GM21737 (cell line): ENCODE results near the gene DDX49.
"Not testable (repeated sequence)": the region's sequence is repeated elsewhere in the genome, so short reads cannot be mapped to it uniquely, and the experiment has no call there.

Source experiments
- ATAC-seq: cut with Tn5 transposase; IDR thresholded peaks from one replicate; pipeline ENCODE4 v1.9.1; 2021; ENCODE audit warnings: mild to moderate bottlenecking, moderate library complexity; ENCODE audit not compliant: unreplicated experiment

DDX49 gene

DNA sequence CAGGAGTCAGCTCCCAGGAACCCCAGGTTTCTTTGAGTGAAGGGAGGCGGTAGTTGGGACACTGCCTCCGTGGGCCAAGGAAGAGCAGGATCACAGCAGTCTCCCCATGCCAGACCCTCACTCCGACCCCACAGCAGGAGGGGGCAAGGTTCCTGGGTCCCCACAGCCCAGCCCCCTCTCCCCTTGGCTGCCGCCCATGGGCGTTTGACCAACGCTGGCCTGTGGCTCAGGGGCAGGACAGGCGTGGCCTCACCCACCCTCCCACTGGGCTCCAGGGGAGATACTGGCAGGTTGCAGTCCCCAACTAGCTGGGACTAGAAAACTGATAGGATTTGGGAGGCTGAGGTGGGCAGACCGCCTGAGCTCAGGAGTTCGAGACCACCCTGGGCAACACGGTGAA is 9.5 kb upstream of the DDX49 start:
- no peak for ATAC-seq

GRCh38 chr19:18910801-18911436 is 8.6 kb upstream of the DDX49 start:
- no peak for ATAC-seq

- ATAC-seq: no peak
Measured at GRCh38 chr19:18912933-18913332, 6.6 kb upstream of the DDX49 start.

GRCh38 chr19:18913466-18913865 is 6.0 kb upstream of the DDX49 start:
- no peak for ATAC-seq

DNA sequence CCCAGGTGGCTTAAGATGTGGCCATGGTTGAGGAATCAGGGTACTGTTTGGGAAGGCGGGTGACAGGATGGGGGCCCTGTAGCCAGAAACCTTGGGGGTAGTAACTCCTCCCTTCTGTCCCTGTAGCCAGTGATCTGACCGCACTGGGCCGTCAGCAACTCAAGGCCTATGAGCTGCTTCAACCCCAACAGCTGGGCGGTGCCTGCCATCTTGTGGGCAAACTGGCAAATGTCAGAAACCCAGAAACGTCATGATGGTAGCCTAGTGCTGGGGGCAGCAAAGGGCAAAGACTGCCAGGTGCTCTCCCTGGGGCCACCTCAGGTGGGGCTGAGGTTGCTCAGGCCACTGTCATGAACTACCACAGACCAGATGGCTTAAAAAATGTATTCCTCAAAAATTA is 3.9 kb upstream of the DDX49 start:
- no peak for ATAC-seq

DNA sequence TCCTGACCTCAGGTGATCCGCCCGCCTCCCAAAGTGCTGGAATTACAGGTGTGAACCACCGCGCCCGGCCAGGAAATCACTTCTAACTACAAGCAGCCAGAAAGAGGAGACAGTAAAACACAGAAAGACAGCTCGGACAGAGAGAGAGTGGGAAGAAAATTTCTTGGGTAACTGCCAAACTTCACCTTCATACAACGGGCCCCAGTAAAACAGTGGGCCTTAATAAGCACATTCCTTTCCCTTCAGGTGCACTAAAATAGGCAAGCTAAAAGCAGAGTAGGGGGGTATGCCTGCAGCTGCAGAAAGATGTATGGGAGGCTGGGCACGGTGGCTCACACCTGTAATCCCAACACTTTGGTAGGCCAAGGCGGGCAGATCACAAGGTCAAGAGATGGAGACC is 1.9 kb upstream of the DDX49 start:
- not testable (repeated sequence) for ATAC-seq

DNA sequence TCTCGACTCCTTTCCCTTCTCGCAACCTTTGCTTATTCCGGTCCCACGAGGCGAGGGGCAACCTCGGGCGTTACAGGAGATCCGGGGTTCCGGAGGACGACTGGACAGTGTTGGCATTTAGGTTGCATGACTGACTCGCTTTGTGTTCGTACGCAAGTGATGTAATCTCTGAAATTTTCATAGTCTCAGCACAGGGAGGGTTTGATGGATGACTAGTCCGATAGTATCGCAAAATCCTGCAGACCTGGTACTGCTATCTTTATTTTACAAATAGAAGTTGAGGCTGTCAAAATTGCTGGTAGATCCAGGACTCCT is 342 bp downstream of the DDX49 start:
- ATAC-seq: no peak

- ATAC-seq: no peak
Measured at GRCh38 chr19:18920400-18920799, 885 bp downstream of the DDX49 start.

DNA sequence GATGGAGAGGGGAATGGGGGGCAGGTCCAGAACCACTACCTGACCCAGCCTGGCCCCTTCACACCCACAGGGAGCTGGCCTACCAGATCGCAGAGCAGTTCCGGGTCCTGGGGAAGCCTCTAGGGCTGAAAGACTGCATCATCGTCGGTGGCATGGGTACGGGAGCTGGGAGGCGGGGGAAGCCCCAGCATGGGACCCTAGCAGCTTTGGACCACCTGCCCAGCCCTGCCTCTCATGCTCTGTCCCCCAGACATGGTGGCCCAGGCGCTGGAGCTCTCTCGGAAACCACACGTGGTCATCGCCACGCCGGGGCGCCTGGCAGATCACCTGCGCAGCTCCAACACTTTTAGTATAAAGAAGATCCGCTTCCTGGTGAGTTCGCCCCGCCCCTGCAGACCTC is 2.1 kb downstream of the DDX49 start:
- ATAC-seq: no peak

DNA sequence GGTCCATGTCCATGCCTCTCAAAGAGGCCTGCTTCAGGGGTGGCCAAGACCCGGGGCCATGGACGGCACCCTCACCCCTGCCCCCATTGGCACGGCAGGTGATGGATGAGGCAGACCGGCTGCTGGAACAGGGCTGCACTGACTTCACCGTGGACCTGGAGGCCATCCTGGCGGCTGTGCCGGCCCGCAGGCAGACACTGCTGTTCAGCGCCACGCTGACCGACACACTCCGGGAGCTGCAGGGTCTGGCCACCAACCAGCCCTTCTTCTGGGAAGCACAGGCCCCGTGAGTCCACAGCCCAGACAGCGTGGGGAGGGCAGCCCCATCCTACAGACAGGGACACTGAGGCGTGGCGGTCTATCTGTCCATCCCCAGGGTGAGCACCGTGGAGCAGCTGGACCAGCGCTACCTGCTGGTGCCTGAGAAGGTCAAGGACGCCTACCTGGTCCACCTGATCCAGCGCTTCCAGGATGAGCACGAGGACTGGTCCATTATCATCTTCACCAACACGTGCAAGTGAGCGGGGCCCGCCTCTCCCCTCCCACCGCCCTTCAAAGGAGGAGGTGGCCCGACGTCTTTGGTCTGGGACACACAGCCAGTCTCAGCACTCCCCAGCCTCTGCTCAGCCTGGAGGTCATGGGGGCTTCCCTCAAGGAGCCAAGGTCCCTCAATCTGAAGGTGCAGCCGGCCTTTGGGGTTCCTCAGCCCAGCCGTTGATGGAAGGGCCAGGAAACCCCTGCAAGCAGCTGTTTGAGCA is 2.9 kb downstream of the DDX49 start:
- no peak for ATAC-seq

DNA sequence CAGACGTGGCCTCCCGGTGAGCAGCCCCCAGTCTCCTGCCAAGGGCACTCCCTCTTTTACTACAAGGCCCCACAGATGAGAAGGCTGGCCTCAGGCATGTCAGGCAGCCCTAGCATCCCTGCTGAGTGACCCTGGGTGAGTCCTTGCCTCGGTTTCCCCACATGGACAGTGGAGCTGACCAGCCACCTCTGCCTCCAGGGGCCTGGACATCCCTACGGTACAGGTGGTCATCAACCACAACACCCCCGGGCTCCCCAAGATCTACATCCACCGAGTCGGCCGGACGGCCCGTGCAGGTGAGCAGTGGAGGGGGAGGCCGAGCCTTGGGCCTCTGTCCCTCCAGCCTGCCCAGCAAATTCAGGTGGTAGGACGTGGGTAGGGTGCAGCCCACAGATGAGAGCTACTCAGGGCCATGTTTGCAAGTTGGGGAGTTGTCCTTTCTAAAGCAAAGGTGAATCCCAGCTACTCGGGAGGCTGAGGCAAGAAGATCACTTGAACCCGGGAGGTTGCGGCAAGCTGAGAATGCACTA is 5.2 kb downstream of the DDX49 start:
- ATAC-seq: no peak

DNA sequence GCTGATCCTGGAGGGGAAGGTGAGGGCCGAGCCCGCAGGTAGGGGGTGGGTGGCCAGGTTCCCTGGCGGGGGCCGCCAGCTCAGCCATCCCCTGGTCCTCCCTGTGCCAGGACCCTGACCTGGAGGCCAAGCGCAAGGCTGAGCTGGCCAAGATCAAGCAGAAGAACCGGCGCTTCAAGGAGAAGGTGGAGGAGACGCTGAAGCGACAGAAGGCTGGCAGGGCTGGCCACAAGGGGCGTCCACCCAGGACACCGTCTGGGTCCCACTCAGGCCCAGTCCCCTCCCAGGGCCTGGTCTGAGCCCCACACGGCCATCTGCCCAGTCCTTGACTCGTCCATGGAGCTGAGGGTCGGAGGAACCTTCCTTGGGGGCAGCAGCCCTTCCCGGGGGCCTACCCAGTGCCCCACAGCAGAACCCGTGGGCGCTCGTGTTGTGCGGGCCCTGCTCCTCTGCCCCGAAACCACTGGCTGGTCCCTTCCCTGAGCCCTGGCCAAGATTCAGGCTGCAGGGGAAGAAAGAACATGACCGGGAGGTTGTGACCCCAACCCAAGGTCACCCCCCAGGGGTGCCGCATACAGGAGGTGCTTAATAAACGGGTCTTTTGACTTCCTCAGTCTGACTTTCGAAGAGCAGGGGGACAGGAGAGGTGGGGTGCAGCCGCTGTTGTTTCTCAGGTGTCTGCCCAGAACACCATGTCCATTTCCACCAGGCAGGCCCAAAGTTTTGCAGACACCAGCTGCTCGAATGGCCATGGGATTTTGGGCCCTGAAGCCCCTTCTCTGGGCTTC is 8.7 kb downstream of the DDX49 start:
- ATAC-seq: no peak

DNA sequence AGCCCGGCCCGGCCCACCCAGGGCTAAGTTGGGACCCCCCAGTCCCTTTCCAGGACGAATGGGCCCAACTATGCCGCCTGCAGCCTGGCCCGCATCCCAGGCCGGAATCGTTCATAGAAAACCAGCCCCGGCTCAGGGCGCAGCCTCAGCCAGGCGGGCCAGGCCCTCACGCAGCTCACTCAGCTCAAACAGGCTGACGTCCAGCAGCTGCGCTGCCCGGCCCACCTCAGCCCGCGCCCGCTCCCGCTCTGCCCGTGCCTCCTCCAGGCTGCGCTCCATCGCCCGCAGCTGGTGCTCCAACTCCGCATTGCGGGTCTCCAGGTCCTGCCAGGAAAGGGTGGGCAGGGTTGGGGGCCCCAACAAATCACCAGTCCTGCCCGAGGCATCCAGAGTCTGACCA is 9.8 kb downstream of the DDX49 start:
- ATAC-seq: no peak

DNA sequence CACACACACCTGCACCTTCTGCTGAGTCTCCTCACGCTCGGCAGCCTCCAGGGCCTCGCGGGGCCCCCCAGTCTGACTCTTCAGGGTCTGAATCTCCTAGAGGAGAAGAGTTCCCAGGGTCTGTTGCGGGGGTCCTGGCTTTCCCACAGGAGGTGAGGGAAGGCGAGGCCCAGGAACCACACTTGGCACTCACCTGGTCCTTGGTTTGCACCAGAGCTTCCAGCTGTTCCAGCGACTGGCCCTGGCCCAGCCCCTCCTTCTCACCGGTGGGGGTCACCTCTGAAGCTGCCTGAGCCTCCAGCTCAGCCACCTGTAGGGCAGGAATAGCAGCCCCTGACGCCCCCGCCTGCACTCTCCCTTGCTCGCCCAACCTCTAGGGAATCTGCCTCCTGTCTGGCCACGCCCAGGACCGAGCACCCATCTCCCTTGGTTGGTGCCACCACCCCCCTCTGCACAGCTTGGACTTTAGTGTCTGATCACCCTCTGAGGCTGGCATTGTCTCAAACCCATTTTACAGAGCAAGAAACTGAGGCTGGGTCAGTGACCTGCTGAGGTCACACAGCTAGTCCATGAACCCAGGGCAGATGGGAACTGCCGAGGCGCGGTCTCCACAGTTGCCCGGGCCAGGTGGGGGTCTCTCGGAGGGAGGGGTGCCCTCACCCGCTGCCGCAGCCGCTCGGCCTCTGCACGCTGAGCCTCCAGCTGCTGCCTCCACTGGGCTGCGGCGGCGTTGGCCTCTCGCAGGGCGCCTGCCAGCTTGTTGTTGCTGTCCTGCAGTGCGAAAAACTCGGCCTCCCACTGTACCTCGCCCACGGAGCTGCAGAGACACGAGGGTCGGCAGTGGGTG is 12.0 kb downstream of the DDX49 start:
- ATAC-seq: no peak

GRCh38 chr19:18932216-18932841 is 12.8 kb downstream of the DDX49 start:
- ATAC-seq: no peak

GRCh38 chr19:18933297-18933696 is 13.8 kb downstream of the DDX49 start:
- no peak for ATAC-seq

GRCh38 chr19:18939163-18939562 is 19.6 kb downstream of the DDX49 start:
- no peak for ATAC-seq

DNA sequence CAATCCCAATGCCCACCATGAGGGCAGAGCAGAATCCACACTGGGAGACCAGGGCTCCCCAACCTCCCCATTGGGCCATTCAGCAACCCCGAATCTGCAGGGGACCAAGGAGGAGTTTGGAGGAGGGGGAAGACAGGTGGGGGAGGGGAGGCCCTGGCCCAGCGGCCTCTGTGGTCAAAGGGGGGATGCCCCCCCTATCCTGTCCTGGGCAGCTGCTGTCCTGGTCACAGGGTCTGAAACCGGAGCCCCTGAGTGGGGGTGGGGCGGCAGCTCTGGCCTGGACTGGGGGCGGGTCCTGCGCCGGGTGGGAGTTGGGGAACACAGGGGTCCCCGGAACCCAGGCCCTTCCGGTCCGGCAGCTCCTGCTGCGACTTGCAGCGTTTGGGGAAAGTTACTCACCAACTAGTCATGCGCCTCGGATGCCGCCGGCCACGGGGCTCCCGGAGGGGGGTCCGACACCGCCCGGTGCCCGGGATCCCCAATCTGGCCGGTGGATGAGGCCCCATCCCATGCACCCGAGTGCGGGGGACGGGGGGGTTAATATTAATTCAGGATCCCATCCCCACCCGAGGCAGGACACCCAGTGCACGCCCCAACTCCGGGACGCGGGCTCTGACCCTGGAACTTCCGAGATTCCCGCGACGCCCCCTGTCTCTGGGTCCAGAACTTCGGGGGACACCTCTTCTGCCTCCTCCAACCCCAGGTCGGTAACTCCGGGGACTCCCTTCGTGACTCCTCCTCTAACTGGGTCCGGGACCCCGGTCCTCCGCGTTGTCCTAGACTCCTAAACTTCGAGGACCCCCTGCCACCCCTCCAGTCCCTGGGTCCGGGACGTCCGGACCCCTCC is 20.6 kb downstream of the DDX49 start:
- ATAC-seq: no peak

GRCh38 chr19:18940769-18941627 is 21.5 kb downstream of the DDX49 start, which contains the start of gene HOMER3:
Gene HOMER3 (minus strand): TSS chr19:18941217. CDS start chr19:18938982, 2,235 bp downstream.
- no peak for ATAC-seq
